Endodermal cell (in vitro differentiated cells): ENCODE results near the gene RIMBP2. TPM values are rescaled to one million over a fixed set of nuclear protein-coding genes. Genes with fewer than 3 reads are reported as not detected.

Source experiments
- DNase-seq: peaks from one replicate; pipeline ENCODE4 v3.0.0-alpha.2; 2017
- H3K27ac ChIP-seq: 2 replicates; pipeline ENCODE4 v1.5.1; 2013; ENCODE audit warnings: mild to moderate bottlenecking, low read depth, low read length, moderate library complexity
- H3K27me3 ChIP-seq: 2 replicates; pipeline ENCODE4 v1.6.1; 2013; ENCODE audit warnings: mild to moderate bottlenecking, low read length, moderate library complexity; ENCODE audit not compliant: insufficient read depth, control insufficient read depth, poor library complexity, severe bottlenecking
- H3K36me3 ChIP-seq: 2 replicates; pipeline ENCODE4 v1.7.0; 2013; ENCODE audit warnings: mild to moderate bottlenecking, low read length, moderate library complexity; ENCODE audit not compliant: control insufficient read depth, insufficient read depth
- H3K4me1 ChIP-seq: one replicate; pipeline ENCODE4 v1.7.0; 2013; ENCODE audit warnings: low read length; ENCODE audit not compliant: control insufficient read depth, insufficient read depth
- H3K4me3 ChIP-seq: 2 replicates; pipeline ENCODE4 v1.5.1; 2013; ENCODE audit warnings: mild to moderate bottlenecking, low read length, moderate library complexity
- H3K9ac ChIP-seq: 2 replicates; pipeline ENCODE4 v1.6.1; 2013; ENCODE audit warnings: mild to moderate bottlenecking, low read length, moderate library complexity; ENCODE audit not compliant: poor library complexity, severe bottlenecking; ENCODE audit errors: extremely low read depth
- H3K9me3 ChIP-seq: 2 replicates; pipeline ENCODE4 v1.6.1; 2013; ENCODE audit warnings: mild to moderate bottlenecking, low read length, moderate library complexity; ENCODE audit not compliant: control insufficient read depth
- H3K27ac Mint-ChIP-seq: 2 replicates; pipeline ENCODE4 v1.8.0; 2020; ENCODE audit warnings: mixed read lengths
- H3K27me3 Mint-ChIP-seq: 2 replicates; pipeline ENCODE4 v1.8.0; 2021; ENCODE audit warnings: mild to moderate bottlenecking, mixed read lengths; ENCODE audit not compliant: insufficient read depth
- H3K36me3 Mint-ChIP-seq: 2 replicates; pipeline ENCODE4 v1.8.0; 2020; ENCODE audit warnings: low read depth, mixed read lengths
- H3K4me1 Mint-ChIP-seq: 2 replicates; pipeline ENCODE4 v1.8.0; 2020; ENCODE audit warnings: mixed read lengths
- H3K4me3 Mint-ChIP-seq: 2 replicates; pipeline ENCODE4 v1.8.0; 2020; ENCODE audit warnings: mild to moderate bottlenecking, moderate library complexity, mixed read lengths
- H3K9me3 Mint-ChIP-seq: 2 replicates; pipeline ENCODE4 v1.8.0; 2020; ENCODE audit warnings: mild to moderate bottlenecking, mixed read lengths
- WGBS, 2 experiments: methylation state at CpG; one replicate each; pipeline versions ENCODE4 v1.1.5 to v1.1.7; 2013; ENCODE audit warnings: missing lambda C conversion rate in 2 of 2, mixed read lengths in 1 of 2; ENCODE audit not compliant: insufficient coverage in 1 of 2, insufficient read length in 1 of 2; 5-methylcytosine and 5-hydroxymethylcytosine counted together
- total RNA-seq, 2 donors: library from RNA; stranded (reverse); fragmentation: NEBNext Ultra II Directional in 1 of 2; extraction: Animal tissue kit (Norgen Biotek cat#: 25700) in 1 of 2; gene quantifications; 2 replicates in 1 of 2; 3 replicates in 1 of 2; pipeline ENCODE4 v1.2.1, GENCODE V29; 2021
- TF ChIP-seq, protein P1 (sequence below): fragments of 200-600 bp; sonication (generic); conservative IDR thresholded peaks from 2 replicates; pipeline ENCODE4 v1.5.0; 2021; ENCODE audit warnings: antibody characterized with exemption, mild to moderate bottlenecking

RIMBP2 gene
- total RNA-seq, 2 donors from 2014 or later = 0.13 to 3.4 TPM

DNA sequence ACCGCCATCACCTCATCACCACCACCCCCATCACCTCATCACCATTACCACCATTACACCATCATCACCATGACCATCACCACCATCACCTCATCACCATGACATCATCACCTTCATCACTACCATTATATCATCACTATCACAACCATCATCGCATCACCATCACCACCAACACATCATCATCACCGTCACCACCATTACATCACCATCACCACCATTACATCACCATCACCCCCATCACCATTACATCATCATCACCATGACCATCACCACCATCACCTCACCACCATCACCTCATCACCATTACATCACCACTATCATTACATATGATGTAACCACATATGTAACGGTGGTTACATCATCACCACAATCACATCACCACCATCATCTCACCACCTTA lies 132.3 kb downstream of the RIMBP2 start:
- H3K27ac Mint-ChIP-seq = no peak overlapping the region
- H3K4me1 ChIP-seq = peaks cover 5% of the 10 kb centered on the region
- H3K9ac ChIP-seq = no peak overlapping the region
- no peaks in the 10 kb centered on the region for H3K36me3 ChIP-seq
- no peak overlapping the region for H3K4me3 Mint-ChIP-seq
- H3K9me3 ChIP-seq = no peaks in the 10 kb centered on the region
- H3K27me3 ChIP-seq = no peaks in the 10 kb centered on the region
- peaks cover 4% of the 10 kb centered on the region for H3K9me3 Mint-ChIP-seq
- peaks cover 4% of the 10 kb centered on the region for H3K27me3 Mint-ChIP-seq
- H3K4me1 Mint-ChIP-seq = peaks cover 9% of the 10 kb centered on the region
- 88% methylated on average over 2 to 4 of the region's 4 CpGs for WGBS, 2 experiments
- no peak overlapping the region for H3K27ac ChIP-seq
- H3K4me3 ChIP-seq = no peak overlapping the region
- H3K36me3 Mint-ChIP-seq = no peaks in the 10 kb centered on the region
- TF ChIP-seq, protein P1, sequence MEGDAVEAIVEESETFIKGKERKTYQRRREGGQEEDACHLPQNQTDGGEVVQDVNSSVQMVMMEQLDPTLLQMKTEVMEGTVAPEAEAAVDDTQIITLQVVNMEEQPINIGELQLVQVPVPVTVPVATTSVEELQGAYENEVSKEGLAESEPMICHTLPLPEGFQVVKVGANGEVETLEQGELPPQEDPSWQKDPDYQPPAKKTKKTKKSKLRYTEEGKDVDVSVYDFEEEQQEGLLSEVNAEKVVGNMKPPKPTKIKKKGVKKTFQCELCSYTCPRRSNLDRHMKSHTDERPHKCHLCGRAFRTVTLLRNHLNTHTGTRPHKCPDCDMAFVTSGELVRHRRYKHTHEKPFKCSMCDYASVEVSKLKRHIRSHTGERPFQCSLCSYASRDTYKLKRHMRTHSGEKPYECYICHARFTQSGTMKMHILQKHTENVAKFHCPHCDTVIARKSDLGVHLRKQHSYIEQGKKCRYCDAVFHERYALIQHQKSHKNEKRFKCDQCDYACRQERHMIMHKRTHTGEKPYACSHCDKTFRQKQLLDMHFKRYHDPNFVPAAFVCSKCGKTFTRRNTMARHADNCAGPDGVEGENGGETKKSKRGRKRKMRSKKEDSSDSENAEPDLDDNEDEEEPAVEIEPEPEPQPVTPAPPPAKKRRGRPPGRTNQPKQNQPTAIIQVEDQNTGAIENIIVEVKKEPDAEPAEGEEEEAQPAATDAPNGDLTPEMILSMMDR = no peak
- no peak for DNase-seq

DNA sequence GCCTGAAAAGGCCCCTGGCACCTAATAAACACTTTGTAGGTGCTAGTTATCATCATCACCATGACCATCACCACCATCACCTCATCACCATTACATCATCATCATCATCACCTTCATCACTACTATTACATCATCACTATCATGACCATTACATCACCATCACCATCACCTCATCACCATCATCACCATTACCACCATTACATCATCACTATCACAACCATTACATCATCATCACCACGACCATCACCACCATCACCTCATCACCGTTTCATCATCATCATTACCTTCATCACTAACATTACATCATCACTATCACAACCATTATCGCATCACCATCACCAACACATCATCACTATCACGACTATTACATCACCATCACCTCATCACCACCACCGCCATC lies 132.8 kb downstream of the RIMBP2 start:
- Mint-ChIP-seq H3K4me1 (peaks cover 14% of the 10 kb centered on the region), H3K27ac (no peak overlapping the region), H3K36me3 (no peaks in the 10 kb centered on the region), H3K27me3 (peaks cover 3% of the 10 kb centered on the region), H3K9me3 (peaks cover 4% of the 10 kb centered on the region), H3K4me3 (no peak overlapping the region)
- H3K4me1 ChIP-seq = peaks cover 5% of the 10 kb centered on the region
- no peak for DNase-seq
- H3K9ac ChIP-seq = no peak overlapping the region
- 80 to 89% methylated on average over 3 to 5 of the region's 5 CpGs for WGBS, 2 experiments
- no peaks in the 10 kb centered on the region for H3K36me3 ChIP-seq
- no peaks in the 10 kb centered on the region for H3K9me3 ChIP-seq
- H3K27me3 ChIP-seq = no peaks in the 10 kb centered on the region
- H3K27ac ChIP-seq = no peak overlapping the region
- no peak overlapping the region for H3K4me3 ChIP-seq
- TF ChIP-seq, protein P1 = no peak

DNA sequence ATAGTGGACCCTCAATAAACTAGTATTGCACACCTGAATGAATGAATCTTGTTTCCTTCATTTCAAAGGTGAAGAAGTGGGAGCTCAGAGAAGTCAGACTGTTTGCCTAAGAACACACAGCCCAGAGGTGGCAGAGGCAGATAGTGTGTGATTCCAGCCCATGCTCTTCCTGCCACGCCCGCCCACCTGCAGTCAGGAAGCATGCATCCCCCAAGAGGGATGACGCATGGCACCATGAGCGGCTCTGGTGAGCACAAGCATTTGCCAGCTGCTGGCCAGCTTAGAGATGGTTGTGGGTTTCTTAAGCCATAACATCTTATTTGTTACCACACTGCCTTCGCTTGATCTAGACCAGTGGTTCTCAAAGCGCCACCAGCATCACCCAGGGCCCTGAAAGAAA lies 133.8 kb downstream of the RIMBP2 start:
- H3K4me3 Mint-ChIP-seq = no peak overlapping the region

More for the DNA sequence above, 133.8 kb downstream of the RIMBP2 start:
- Mint-ChIP-seq H3K27ac (no peak overlapping the region), H3K36me3 (no peaks in the 10 kb centered on the region), H3K9me3 (no peaks in the 10 kb centered on the region), H3K27me3 (no peaks in the 10 kb centered on the region), H3K4me1 (peaks cover 14% of the 10 kb centered on the region)
- TF ChIP-seq, protein P1 = no peak
- Histone ChIP-seq H3K27me3 (no peaks in the 10 kb centered on the region), H3K27ac (no peak overlapping the region), H3K4me3 (no peak overlapping the region), H3K36me3 (no peaks in the 10 kb centered on the region), H3K4me1 (peaks cover 5% of the 10 kb centered on the region), H3K9me3 (no peaks in the 10 kb centered on the region), H3K9ac (no peak overlapping the region)
- no peak for DNase-seq
- 93 to 100% methylated on average over 2 to 6 of the region's 6 CpGs for WGBS, 2 experiments
